HepG2 (cell line): ENCODE data around the gene DNPH1. TPM values are rescaled to one million over a fixed set of nuclear protein-coding genes. Genes with fewer than 3 reads are reported as not detected.

ENCODE experiments used
- ARHGAP35 ChIP-seq: sonication (generic); formaldehyde crosslinking; IDR thresholded peaks from 2 replicates; pipeline ENCODE4 v1.9.0; 2022; ENCODE audit warnings: mild to moderate bottlenecking, inconsistent platforms, moderate library complexity, missing genetic modification reagents, borderline replicate concordance
- DNMT3B ChIP-seq: conservative IDR thresholded peaks from 2 replicates; pipeline ENCODE4 v1.6.1; 2016; ENCODE audit warnings: missing biosample characterization, control low read depth
- HOXA7 ChIP-seq: sonication (generic); formaldehyde crosslinking; IDR thresholded peaks from 2 replicates; pipeline ENCODE4 v1.8.1; 2022; ENCODE audit warnings: mild to moderate bottlenecking, missing genetic modification reagents, moderate library complexity
- KDM3A ChIP-seq: IDR thresholded peaks from 2 replicates; pipeline ENCODE4 v1.6.1; 2018; ENCODE audit warnings: low read depth, missing compliant biosample characterization
- KDM4B ChIP-seq: sonication (generic); formaldehyde crosslinking; IDR thresholded peaks from 2 replicates; pipeline ENCODE4 v1.4.0; 2020; ENCODE audit warnings: missing genetic modification reagents
- NCOA5 ChIP-seq: sonication (generic); formaldehyde crosslinking; IDR thresholded peaks from 2 replicates; pipeline ENCODE4 v1.4.0; 2020; ENCODE audit warnings: missing genetic modification reagents
- ZBTB20 ChIP-seq: sonication (generic); formaldehyde crosslinking; IDR thresholded peaks from 2 replicates; pipeline ENCODE4 v1.8.1; 2023; ENCODE audit warnings: missing genetic modification reagents, low read depth, mild to moderate bottlenecking, borderline replicate concordance
- ZFP1 ChIP-seq: IDR thresholded peaks from 2 replicates; pipeline ENCODE4 v1.6.1; 2016
- ZNF317 ChIP-seq: sonication (generic); formaldehyde crosslinking; IDR thresholded peaks from 2 replicates; pipeline ENCODE4 v1.5.0; 2020; ENCODE audit warnings: mild to moderate bottlenecking, missing genetic modification reagents
- ZNF33A ChIP-seq: sonication (generic); formaldehyde crosslinking; IDR thresholded peaks from 2 replicates; pipeline ENCODE4 v1.5.1; 2020; ENCODE audit warnings: missing genetic modification reagents, mild to moderate bottlenecking, moderate library complexity, borderline replicate concordance
- ZNF510 ChIP-seq: sonication (generic); formaldehyde crosslinking; IDR thresholded peaks from 2 replicates; pipeline ENCODE4 v1.4.0; 2020; ENCODE audit warnings: low read depth, mild to moderate bottlenecking, missing genetic modification reagents
- ZNF556 ChIP-seq: sonication (generic); formaldehyde crosslinking; IDR thresholded peaks from 2 replicates; pipeline ENCODE4 v1.4.0; 2020; ENCODE audit warnings: mild to moderate bottlenecking, missing genetic modification reagents, borderline replicate concordance
- ZNF562 ChIP-seq: sonication (generic); formaldehyde crosslinking; IDR thresholded peaks from 2 replicates; pipeline ENCODE4 v1.8.0; 2022; ENCODE audit warnings: missing genetic modification reagents, borderline replicate concordance
- ZNF577 ChIP-seq: sonication (generic); formaldehyde crosslinking; IDR thresholded peaks from 2 replicates; pipeline ENCODE4 v1.4.0; 2020; ENCODE audit warnings: mild to moderate bottlenecking, low read depth, missing genetic modification reagents, borderline replicate concordance
- ZNF83 ChIP-seq: sonication (generic); formaldehyde crosslinking; IDR thresholded peaks from 2 replicates; pipeline ENCODE4 v1.4.0; 2020; ENCODE audit warnings: missing genetic modification reagents, mild to moderate bottlenecking, borderline replicate concordance
- polyA plus RNA-seq, 8 experiments: library from polyadenylated mRNA; depleted of rRNA in 3 of 8; stranded (reverse) in 7 of 8; unstranded in 1 of 8; fragments of >200 nt; fragmentation: Illumina TruSeq in 4 of 8; extraction: Trizol in 4 of 8; gene quantifications; 2 replicates each; pipeline versions ENCODE4 v1.2.1 to v1.2.3, GENCODE V29; 2011 to 2016; ENCODE audit warnings: low read depth in 4 of 8, missing spikeins in 1 of 8, mixed read lengths in 1 of 8; ENCODE audit not compliant: insufficient read depth in 1 of 8
- total RNA-seq, 5 experiments: library from RNA; depleted of rRNA; stranded (reverse); fragments of >200 nt; fragmentation: Illumina TruSeq; extraction: Trizol; gene quantifications; 2 replicates each; pipeline ENCODE4 v1.2.3, GENCODE V29; 2016; ENCODE audit warnings: low read depth in 1 of 5
- TF ChIP-seq, protein P1 (sequence below): sonication (generic); formaldehyde crosslinking; IDR thresholded peaks from 2 replicates; pipeline ENCODE4 v1.8.0; 2022; ENCODE audit warnings: missing genetic modification reagents, mild to moderate bottlenecking, inconsistent platforms, borderline replicate concordance
- TF ChIP-seq, protein P2 (sequence below): IDR thresholded peaks from 2 replicates; pipeline ENCODE4 v1.6.1; 2018; ENCODE audit warnings: missing genetic modification reagents, mild to moderate bottlenecking, missing compliant biosample characterization
- TF ChIP-seq, protein P3 (sequence below): sonication (generic); formaldehyde crosslinking; IDR thresholded peaks from 2 replicates; pipeline ENCODE4 v1.8.1; 2022; ENCODE audit warnings: low read depth, mild to moderate bottlenecking, missing genetic modification reagents
- TF ChIP-seq, protein P4 (sequence below): sonication (generic); formaldehyde crosslinking; IDR thresholded peaks from 2 replicates; pipeline ENCODE4 v1.4.0; 2020; ENCODE audit warnings: missing genetic modification reagents; ENCODE audit errors: not compliant biosample characterization
- TF ChIP-seq, protein P5 (sequence below): sonication (generic); formaldehyde crosslinking; IDR thresholded peaks from 2 replicates; pipeline ENCODE4 v1.9.0; 2021; ENCODE audit warnings: missing genetic modification reagents, mild to moderate bottlenecking, borderline replicate concordance

Gene DNPH1
- total and polyA plus RNA-seq, 2 of the 13 experiments (the other 11 are each of a cell fraction or from before 2014, with no cell fraction given) = 56.5 to 75.1 TPM

DNA sequence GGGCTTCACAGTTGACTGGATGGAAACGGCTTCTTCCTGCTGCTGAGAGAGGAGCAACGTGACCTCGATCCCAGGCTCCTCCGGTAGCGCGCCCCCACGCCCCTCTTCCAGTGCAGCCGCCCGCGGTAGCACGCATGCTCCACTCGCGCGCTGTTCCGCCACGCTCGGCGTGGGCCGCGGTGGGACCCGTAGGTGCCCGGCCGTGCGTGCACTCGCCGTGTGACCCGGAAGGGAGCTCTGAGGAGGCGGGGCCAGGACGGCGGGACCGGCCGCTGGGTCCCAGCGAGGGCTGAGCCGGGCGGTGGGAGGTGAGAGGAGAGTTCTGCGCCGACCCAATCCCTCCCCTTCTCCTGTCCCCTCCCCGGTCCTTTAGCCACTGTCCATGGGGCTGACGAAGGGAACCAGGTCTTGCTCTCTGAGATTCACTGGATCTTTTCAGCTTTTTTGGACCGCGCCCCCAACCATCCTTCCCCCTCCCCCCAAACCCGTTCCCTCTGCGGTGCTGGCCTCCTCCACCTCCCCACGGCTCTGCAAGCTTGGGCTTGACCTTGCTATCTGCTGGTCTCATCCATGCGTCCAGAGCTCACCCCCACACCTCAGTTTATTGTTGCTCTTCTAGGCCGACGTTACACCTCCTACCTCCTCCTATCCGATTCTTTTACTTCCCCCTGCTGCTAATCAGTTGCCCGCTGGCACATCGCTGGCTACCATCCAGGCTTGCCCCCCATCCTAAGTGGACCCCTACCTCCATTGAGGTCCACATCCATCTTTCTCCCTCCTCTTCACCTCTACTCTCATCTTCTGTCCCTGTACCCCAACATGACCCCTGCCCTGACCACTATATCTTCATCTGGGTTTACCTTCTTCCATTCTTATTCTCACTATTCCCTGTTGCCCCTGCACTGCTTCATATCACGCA, 47.1 kb downstream of the DNPH1 start, which contains the start of gene CUL9 (continued):
- TF ChIP-seq ZNF33A (CRISPR knock-in tag) = 0 out of 2 replicates have a peak, but pooled peaks have one; percentile 6
- no peak for TF ChIP-seq NCOA5 (CRISPR knock-in tag)
- TF ChIP-seq, protein P1, sequence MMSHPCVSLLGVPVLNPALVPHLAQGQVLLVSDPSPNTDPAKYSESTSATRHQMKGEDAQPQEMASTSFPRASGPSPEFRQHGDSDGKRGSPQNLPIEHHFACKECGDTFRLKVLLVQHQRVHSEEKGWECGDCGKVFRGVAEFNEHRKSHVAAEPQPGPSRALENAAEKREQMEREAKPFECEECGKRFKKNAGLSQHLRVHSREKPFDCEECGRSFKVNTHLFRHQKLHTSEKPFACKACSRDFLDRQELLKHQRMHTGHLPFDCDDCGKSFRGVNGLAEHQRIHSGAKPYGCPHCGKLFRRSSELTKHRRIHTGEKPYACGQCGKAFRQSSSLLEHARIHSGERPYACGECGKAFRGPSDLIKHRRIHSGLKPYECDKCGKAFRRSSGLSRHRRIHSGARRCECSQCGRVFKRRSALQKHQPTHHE = peak; percentile 99
- TF ChIP-seq, protein P2, sequence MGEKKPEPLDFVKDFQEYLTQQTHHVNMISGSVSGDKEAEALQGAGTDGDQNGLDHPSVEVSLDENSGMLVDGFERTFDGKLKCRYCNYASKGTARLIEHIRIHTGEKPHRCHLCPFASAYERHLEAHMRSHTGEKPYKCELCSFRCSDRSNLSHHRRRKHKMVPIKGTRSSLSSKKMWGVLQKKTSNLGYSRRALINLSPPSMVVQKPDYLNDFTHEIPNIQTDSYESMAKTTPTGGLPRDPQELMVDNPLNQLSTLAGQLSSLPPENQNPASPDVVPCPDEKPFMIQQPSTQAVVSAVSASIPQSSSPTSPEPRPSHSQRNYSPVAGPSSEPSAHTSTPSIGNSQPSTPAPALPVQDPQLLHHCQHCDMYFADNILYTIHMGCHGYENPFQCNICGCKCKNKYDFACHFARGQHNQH (CRISPR knock-in tag) = peak; percentile 89
- TF ChIP-seq ZNF317 (CRISPR knock-in tag) = no peak
- no peak for TF ChIP-seq ZNF562 (CRISPR knock-in tag)
- TF ChIP-seq KDM3A = peak; percentile 97
- TF ChIP-seq ZNF83 = no peak; the same call in 1 of the 2 replicates
- 0 out of 2 replicates have a peak, but pooled peaks have one; percentile 71 for TF ChIP-seq ZFP1 (CRISPR knock-in tag)
- TF ChIP-seq ZBTB20 (CRISPR knock-in tag) = peak; percentile 80; the same call in 1 of the 2 replicates
- TF ChIP-seq ZNF510 = peak; percentile 85; the same call in 1 of the 2 replicates
- no peak for TF ChIP-seq HOXA7 (CRISPR knock-in tag)
- TF ChIP-seq ARHGAP35 (CRISPR knock-in tag) = peak; percentile 94
- TF ChIP-seq, protein P3, sequence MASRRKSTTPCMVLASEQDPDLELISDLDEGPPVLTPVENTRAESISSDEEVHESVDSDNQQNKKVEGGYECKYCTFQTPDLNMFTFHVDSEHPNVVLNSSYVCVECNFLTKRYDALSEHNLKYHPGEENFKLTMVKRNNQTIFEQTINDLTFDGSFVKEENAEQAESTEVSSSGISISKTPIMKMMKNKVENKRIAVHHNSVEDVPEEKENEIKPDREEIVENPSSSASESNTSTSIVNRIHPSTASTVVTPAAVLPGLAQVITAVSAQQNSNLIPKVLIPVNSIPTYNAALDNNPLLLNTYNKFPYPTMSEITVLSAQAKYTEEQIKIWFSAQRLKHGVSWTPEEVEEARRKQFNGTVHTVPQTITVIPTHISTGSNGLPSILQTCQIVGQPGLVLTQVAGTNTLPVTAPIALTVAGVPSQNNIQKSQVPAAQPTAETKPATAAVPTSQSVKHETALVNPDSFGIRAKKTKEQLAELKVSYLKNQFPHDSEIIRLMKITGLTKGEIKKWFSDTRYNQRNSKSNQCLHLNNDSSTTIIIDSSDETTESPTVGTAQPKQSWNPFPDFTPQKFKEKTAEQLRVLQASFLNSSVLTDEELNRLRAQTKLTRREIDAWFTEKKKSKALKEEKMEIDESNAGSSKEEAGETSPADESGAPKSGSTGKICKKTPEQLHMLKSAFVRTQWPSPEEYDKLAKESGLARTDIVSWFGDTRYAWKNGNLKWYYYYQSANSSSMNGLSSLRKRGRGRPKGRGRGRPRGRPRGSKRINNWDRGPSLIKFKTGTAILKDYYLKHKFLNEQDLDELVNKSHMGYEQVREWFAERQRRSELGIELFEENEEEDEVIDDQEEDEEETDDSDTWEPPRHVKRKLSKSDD (CRISPR knock-in tag) = peak; percentile 72; the same call in 1 of the 2 replicates
- peak; percentile 40; the same call in 1 of the 2 replicates for TF ChIP-seq KDM4B (CRISPR knock-in tag)
- TF ChIP-seq DNMT3B (CRISPR knock-in tag) = no peak; the same call in 1 of the 2 replicates
- TF ChIP-seq, protein P4, sequence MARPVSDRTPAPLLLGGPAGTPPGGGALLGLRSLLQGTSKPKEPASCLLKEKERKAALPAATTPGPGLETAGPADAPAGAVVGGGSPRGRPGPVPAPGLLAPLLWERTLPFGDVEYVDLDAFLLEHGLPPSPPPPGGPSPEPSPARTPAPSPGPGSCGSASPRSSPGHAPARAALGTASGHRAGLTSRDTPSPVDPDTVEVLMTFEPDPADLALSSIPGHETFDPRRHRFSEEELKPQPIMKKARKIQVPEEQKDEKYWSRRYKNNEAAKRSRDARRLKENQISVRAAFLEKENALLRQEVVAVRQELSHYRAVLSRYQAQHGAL (CRISPR knock-in tag) = no peak
- TF ChIP-seq ZNF556 (CRISPR knock-in tag) = peak; percentile 96
- TF ChIP-seq, protein P5, sequence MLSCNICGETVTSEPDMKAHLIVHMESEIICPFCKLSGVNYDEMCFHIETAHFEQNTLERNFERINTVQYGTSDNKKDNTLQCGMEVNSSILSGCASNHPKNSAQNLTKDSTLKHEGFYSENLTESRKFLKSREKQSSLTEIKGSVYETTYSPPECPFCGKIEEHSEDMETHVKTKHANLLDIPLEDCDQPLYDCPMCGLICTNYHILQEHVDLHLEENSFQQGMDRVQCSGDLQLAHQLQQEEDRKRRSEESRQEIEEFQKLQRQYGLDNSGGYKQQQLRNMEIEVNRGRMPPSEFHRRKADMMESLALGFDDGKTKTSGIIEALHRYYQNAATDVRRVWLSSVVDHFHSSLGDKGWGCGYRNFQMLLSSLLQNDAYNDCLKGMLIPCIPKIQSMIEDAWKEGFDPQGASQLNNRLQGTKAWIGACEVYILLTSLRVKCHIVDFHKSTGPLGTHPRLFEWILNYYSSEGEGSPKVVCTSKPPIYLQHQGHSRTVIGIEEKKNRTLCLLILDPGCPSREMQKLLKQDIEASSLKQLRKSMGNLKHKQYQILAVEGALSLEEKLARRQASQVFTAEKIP (CRISPR knock-in tag) = no peak
- TF ChIP-seq ZNF577 (CRISPR knock-in tag) = no peak
